Hepatocyte (in vitro differentiated cells): ENCODE measurements around the gene TEX14. TPM values are rescaled to one million over a fixed set of nuclear protein-coding genes. Genes with fewer than 3 reads are reported as not detected.

Experiments used
- DNase-seq: peaks from one replicate; pipeline ENCODE4 v3.0.0-alpha.2; 2016; ENCODE audit warnings: low spot score
- H2AFZ ChIP-seq: fragments of 200-600 bp; sonication (generic); 2 replicates; pipeline ENCODE4 v1.6.0; 2016; ENCODE audit warnings: antibody characterized with exemption, mild to moderate bottlenecking
- H3K27ac ChIP-seq: fragments of 200-600 bp; sonication (generic); 2 replicates; pipeline ENCODE4 v1.5.1; 2016; ENCODE audit warnings: mild to moderate bottlenecking
- H3K27me3 ChIP-seq: fragments of 200-600 bp; sonication (generic); 2 replicates; pipeline ENCODE4 v1.6.1; 2016
- H3K36me3 ChIP-seq: fragments of 200-600 bp; sonication (generic); replicated peaks from 2 replicates; pipeline ENCODE4 v1.5.1; 2016; ENCODE audit warnings: low read depth; ENCODE audit not compliant: insufficient read depth
- H3K4me1 ChIP-seq: fragments of 200-600 bp; sonication (generic); 2 replicates; pipeline ENCODE4 v1.5.1; 2016; ENCODE audit warnings: mild to moderate bottlenecking, moderate library complexity; ENCODE audit not compliant: insufficient read depth
- H3K4me2 ChIP-seq: fragments of 200-600 bp; sonication (generic); 2 replicates; pipeline ENCODE4 v1.6.0; 2016
- H3K4me3 ChIP-seq: fragments of 200-600 bp; sonication (generic); 2 replicates; pipeline ENCODE4 v1.5.1; 2016; ENCODE audit warnings: mild to moderate bottlenecking
- H3K79me2 ChIP-seq: fragments of 200-600 bp; sonication (generic); 2 replicates; pipeline ENCODE4 v1.6.0; 2017; ENCODE audit warnings: mild to moderate bottlenecking
- H3K9me2 ChIP-seq: fragments of 200-600 bp; sonication (generic); replicated peaks from 2 replicates; pipeline ENCODE4 v1.6.0; 2017; ENCODE audit warnings: mild to moderate bottlenecking; ENCODE audit not compliant: insufficient read depth
- H3K9me3 ChIP-seq: fragments of 200-600 bp; sonication (generic); 2 replicates; pipeline ENCODE4 v1.5.1; 2016; ENCODE audit warnings: low read depth, mild to moderate bottlenecking
- H4K20me1 ChIP-seq: fragments of 200-600 bp; sonication (generic); 2 replicates; pipeline ENCODE4 v1.6.0; 2016; ENCODE audit warnings: mild to moderate bottlenecking; ENCODE audit not compliant: insufficient read depth, poor library complexity, severe bottlenecking
- EZH2 ChIP-seq: fragments of 200-600 bp; sonication (generic); IDR thresholded peaks from 2 replicates; pipeline ENCODE4 v1.6.1; 2016; ENCODE audit warnings: antibody characterized with exemption, mild to moderate bottlenecking, borderline replicate concordance
- EZH2phosphoT487 ChIP-seq: fragments of 200-600 bp; sonication (generic); IDR thresholded peaks from one replicate; pipeline ENCODE4 v1.6.1; 2018; ENCODE audit warnings: antibody characterized with exemption, mild to moderate bottlenecking, low read depth, moderate library complexity; ENCODE audit not compliant: unreplicated experiment, severe bottlenecking
- WGBS: methylation state at CpG from one replicate; pipeline ENCODE4 v1.1.6; 2016; ENCODE audit warnings: low lambda C conversion rate; ENCODE audit errors: missing lambda C conversion rate; 5-methylcytosine and 5-hydroxymethylcytosine counted together
- polyA plus RNA-seq: library from polyadenylated mRNA; unstranded; fragments of >200 nt; fragmentation: Nextera tagmentation; extraction: Ambion mirVana; gene quantifications from 2 replicates; pipeline ENCODE4 v1.2.1, GENCODE V29; 2016
- total RNA-seq: library from RNA; depleted of rRNA; stranded (reverse); fragments of >200 nt; gene quantifications from 2 replicates; pipeline ENCODE4 v1.2.3, GENCODE V29; 2014
- TF ChIP-seq, protein P1 (sequence below): fragments of 200-600 bp; sonication (generic); IDR thresholded peaks from 2 replicates; pipeline ENCODE4 v1.5.1; 2016; ENCODE audit warnings: antibody characterized with exemption, mild to moderate bottlenecking; ENCODE audit not compliant: poor library complexity

TEX14 gene
- total and polyA plus RNA-seq, 2 experiments from 2014 or later, result 0.07 TPM; not detected in 1

DNA sequence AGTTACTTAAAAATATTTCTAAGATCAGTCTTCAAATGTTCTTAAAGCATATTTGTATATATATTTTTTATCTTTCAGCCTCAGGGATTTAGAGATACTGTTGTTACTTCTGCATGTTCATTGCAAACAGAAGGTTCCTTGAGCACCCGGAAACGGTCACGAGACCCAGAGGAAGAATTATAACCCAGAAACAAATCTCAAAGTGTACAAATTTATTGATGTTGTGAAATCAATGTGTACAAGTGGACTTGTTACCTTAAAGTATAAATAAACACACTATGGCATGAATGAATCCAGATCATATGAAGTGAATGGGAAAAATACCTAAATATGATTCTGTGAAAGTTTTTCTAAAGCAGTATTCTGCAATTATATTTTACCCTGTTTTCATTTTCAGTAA, 42.2 kb upstream of the TEX14 start:
- Histone ChIP-seq H3K27ac (no peak overlapping the region), H2AFZ (no peak overlapping the region), H3K4me2 (no peak overlapping the region), H4K20me1 (no peaks in the 10 kb centered on the region), H3K9me3 (no peaks in the 10 kb centered on the region), H3K27me3 (no peaks in the 10 kb centered on the region), H3K4me3 (no peak overlapping the region), H3K79me2 (no peaks in the 10 kb centered on the region), H3K9me2 (no peaks in the 10 kb centered on the region), H3K36me3 (no peaks in the 10 kb centered on the region), H3K4me1 (no peaks in the 10 kb centered on the region)
- no peak for DNase-seq
- no peak for TF ChIP-seq EZH2phosphoT487
- no peak for TF ChIP-seq EZH2
- TF ChIP-seq, protein P1, sequence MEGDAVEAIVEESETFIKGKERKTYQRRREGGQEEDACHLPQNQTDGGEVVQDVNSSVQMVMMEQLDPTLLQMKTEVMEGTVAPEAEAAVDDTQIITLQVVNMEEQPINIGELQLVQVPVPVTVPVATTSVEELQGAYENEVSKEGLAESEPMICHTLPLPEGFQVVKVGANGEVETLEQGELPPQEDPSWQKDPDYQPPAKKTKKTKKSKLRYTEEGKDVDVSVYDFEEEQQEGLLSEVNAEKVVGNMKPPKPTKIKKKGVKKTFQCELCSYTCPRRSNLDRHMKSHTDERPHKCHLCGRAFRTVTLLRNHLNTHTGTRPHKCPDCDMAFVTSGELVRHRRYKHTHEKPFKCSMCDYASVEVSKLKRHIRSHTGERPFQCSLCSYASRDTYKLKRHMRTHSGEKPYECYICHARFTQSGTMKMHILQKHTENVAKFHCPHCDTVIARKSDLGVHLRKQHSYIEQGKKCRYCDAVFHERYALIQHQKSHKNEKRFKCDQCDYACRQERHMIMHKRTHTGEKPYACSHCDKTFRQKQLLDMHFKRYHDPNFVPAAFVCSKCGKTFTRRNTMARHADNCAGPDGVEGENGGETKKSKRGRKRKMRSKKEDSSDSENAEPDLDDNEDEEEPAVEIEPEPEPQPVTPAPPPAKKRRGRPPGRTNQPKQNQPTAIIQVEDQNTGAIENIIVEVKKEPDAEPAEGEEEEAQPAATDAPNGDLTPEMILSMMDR, result no peak
- 93% methylated on average over 3 of the region's 3 CpGs for WGBS

DNA sequence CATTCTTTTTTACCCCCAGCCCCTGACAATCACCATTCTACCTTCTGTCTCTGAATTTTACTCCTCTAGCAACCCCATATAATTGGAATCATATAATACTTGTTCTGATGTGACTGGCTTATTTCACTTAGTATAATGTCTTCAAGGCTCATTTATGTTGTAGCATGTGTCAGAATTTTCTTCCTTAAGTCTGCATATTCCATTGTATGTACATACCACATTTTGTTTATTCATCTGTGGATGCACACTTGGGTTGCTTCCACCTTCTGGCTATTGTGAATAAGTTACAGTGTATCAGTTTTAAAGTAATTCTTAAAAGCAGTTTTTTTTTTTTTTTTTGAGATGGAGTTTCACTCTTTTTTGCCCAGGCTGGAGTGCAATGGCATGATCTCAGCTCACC, 39.1 kb upstream of the TEX14 start:
- H4K20me1 ChIP-seq, result no peaks in the 10 kb centered on the region
- H2AFZ ChIP-seq, result no peak overlapping the region
- DNase-seq, result no peak
- no peaks in the 10 kb centered on the region for H3K9me3 ChIP-seq
- H3K9me2 ChIP-seq, result no peaks in the 10 kb centered on the region
- no peak overlapping the region for H3K27ac ChIP-seq
- no peaks in the 10 kb centered on the region for H3K79me2 ChIP-seq
- no peaks in the 10 kb centered on the region for H3K4me1 ChIP-seq
- H3K27me3 ChIP-seq, result no peaks in the 10 kb centered on the region
- H3K36me3 ChIP-seq, result no peaks in the 10 kb centered on the region
- H3K4me2 ChIP-seq, result no peak overlapping the region
- TF ChIP-seq EZH2 (no peak), EZH2phosphoT487 (no peak)
- TF ChIP-seq, protein P1, result no peak
- no peak overlapping the region for H3K4me3 ChIP-seq

DNA sequence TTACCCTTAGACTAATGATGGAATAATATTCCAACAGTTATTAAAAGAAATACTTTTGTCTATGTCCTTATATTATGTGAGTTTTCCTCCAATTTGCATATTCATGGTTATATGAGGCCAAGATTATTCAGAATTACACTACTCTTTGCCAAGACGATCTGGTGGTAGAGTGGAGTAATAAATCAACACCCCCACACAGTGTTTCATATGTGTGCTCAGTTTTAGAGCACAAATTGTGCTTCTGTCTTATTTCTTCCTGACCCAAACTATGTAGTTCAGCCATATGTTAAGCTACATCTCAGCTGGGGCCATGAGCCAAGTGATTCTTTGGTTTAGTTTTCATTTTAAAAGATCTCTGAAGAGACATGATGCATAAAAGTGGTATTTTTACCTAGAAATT, 37.0 kb upstream of the TEX14 start:
- H3K9me2 ChIP-seq, result no peaks in the 10 kb centered on the region
- TF ChIP-seq, protein P1, result no peak
- TF ChIP-seq EZH2, result no peak
- 63% methylated on average over 1 of the region's 1 CpG for WGBS
- DNase-seq, result no peak
- no peaks in the 10 kb centered on the region for H3K36me3 ChIP-seq
- H3K4me1 ChIP-seq, result no peaks in the 10 kb centered on the region
- no peak overlapping the region for H2AFZ ChIP-seq
- no peak overlapping the region for H3K4me2 ChIP-seq
- no peak overlapping the region for H3K4me3 ChIP-seq
- no peaks in the 10 kb centered on the region for H4K20me1 ChIP-seq
- H3K27me3 ChIP-seq, result no peaks in the 10 kb centered on the region
- H3K9me3 ChIP-seq, result no peaks in the 10 kb centered on the region
- H3K79me2 ChIP-seq, result no peaks in the 10 kb centered on the region
- no peak overlapping the region for H3K27ac ChIP-seq

DNA sequence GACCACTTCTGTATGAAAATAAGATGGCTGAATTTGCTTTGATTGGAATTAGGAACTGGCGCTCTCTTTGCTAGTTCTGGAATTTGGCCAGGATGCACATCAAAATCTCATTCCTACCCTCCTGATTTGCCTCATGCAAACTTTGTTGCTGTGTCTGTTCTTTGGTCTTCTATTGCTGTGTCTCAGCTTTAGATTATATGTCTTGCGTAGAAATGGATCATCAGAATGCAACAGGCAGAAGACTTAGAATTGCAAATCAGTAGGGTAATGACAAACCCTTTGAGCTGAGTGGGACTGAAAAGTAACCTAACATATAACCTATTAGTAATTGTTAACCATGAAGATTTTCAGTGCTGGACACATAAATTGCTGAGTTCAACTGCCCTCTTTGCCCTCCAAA, 30.9 kb upstream of the TEX14 start:
- Histone ChIP-seq H3K4me3 (no peak overlapping the region), H3K4me2 (no peak overlapping the region), H3K27ac (no peak overlapping the region), H3K9me2 (no peaks in the 10 kb centered on the region), H3K36me3 (no peaks in the 10 kb centered on the region), H3K4me1 (no peaks in the 10 kb centered on the region), H3K79me2 (no peaks in the 10 kb centered on the region), H2AFZ (no peak overlapping the region), H4K20me1 (no peaks in the 10 kb centered on the region), H3K9me3 (no peaks in the 10 kb centered on the region), H3K27me3 (no peaks in the 10 kb centered on the region)
- DNase-seq, result no peak
- WGBS, result 90% methylated on average over 2 of the region's 2 CpGs
- TF ChIP-seq, protein P1, result no peak
- no peak for TF ChIP-seq EZH2
- TF ChIP-seq EZH2phosphoT487, result no peak
